ENCODE data around the gene ECE1. TPM values are rescaled to one million over a fixed set of nuclear protein-coding genes. Genes with fewer than 3 reads are reported as not detected.

ECE1 gene
- polyA plus RNA-seq, 3 donors, result 10.6 to 42.4 (median 23.3) TPM

GRCh38 chr1:21263653-21264225, 26.5 kb downstream of the ECE1 start:
- intact Hi-C loops (cut with micrococcal nuclease), result loop anchor here in 1 of 2 donors (2.0 kb wide), 1 partner anchor 31 kb away; no protein-coding TSS in a partner anchor

GRCh38 chr1:21263052-21263429, 27.2 kb downstream of the ECE1 start:
- Histone ChIP-seq H2AFZ (ENCODE audit: insufficient read depth, low read depth, low read length, poor library complexity, severe bottlenecking) (no peak overlapping the region), H3K27me3 (ENCODE audit: control insufficient read depth in 2 of 2, insufficient read depth in 2 of 2, low read length in 2 of 2) (peaks cover 0 to 14% of the 10 kb centered on the region in 2 donors), H3K79me2 (ENCODE audit: insufficient read depth, low read length) (no peaks in the 10 kb centered on the region), H3K9ac (ENCODE audit: insufficient read depth, low read length, poor library complexity, severe bottlenecking) (no peak overlapping the region), H3K4me3 (replicated peaks in 1 of 3; ENCODE audit: low read depth in 2 of 3, low read length in 3 of 3) (no peak overlapping the region), H3K4me1 (ENCODE audit: control insufficient read depth in 1 of 2, insufficient read depth in 2 of 2, low read length in 2 of 2) (peaks cover 24 to 27% of the 10 kb centered on the region in 2 donors), H3K4me2 (replicated peaks; ENCODE audit: extremely low read depth, low read length, poor library complexity, severe bottlenecking) (no peak overlapping the region), H4K20me1 (ENCODE audit: insufficient read depth, low read length) (peaks cover 35% of the 10 kb centered on the region), H3K27ac (ENCODE audit: low read depth in 1 of 2, low read length in 2 of 2) (no peak overlapping the region), H3K9me3 (replicated peaks in 1 of 2; ENCODE audit: control insufficient read depth in 1 of 2, insufficient read depth in 1 of 2, low read length in 2 of 2) (no peaks in the 10 kb centered on the region), H3K36me3 (replicated peaks in 1 of 2; ENCODE audit: control insufficient read depth in 1 of 2, insufficient read depth in 2 of 2, low read length in 2 of 2) (peaks cover 25 to 80% of the 10 kb centered on the region in 2 donors)
- TF ChIP-seq CTCF (IDR thresholded peaks at IDR 0.05), result no peak
- H3K4me3 Mint-ChIP-seq, result no peak overlapping the region
- peak overlapping the region in 5 of 7 donors; percentile 96 to 99 (median 98) for H3K27ac Mint-ChIP-seq
- peaks cover 19 to 54% (median 49%) of the 10 kb centered on the region in 3 donors for H3K27me3 Mint-ChIP-seq (ENCODE audit: low read depth in 3 of 3)
- peaks cover 0 to 10% (median 2%) of the 10 kb centered on the region in 7 donors for H3K9me3 Mint-ChIP-seq
- peaks cover 82 to 95% of the 10 kb centered on the region in 2 donors for H3K36me3 Mint-ChIP-seq
- no peak for DNase-seq
- 50% methylated on average over 2 of the region's 10 CpGs for WGBS (ENCODE audit: insufficient coverage)
- intact Hi-C loops (cut with micrococcal nuclease), result loop anchor here in 1 of 2 donors (2.0 kb wide), 1 partner anchor 32 kb away; no protein-coding TSS in a partner anchor
- peaks cover 30% of the 10 kb centered on the region for H3K4me1 Mint-ChIP-seq

More at GRCh38 chr1:21263653-21264225, 26.5 kb downstream of the ECE1 start:
- H3K27ac Mint-ChIP-seq, result peak overlapping the region in 3 of 7 donors; percentile 13 to 50 (median 46)
- peaks cover 22 to 50% (median 50%) of the 10 kb centered on the region in 3 donors for H3K27me3 Mint-ChIP-seq (ENCODE audit: low read depth in 3 of 3)
- 96% methylated on average over 8 of the region's 11 CpGs for WGBS (ENCODE audit: insufficient coverage)
- Histone ChIP-seq H3K4me1 (ENCODE audit: control insufficient read depth in 1 of 2, insufficient read depth in 2 of 2, low read length in 2 of 2) (peaks cover 24 to 27% of the 10 kb centered on the region in 2 donors), H3K79me2 (ENCODE audit: insufficient read depth, low read length) (no peaks in the 10 kb centered on the region), H2AFZ (ENCODE audit: insufficient read depth, low read depth, low read length, poor library complexity, severe bottlenecking) (no peak overlapping the region), H3K9ac (ENCODE audit: insufficient read depth, low read length, poor library complexity, severe bottlenecking) (no peak overlapping the region), H3K36me3 (replicated peaks in 1 of 2; ENCODE audit: control insufficient read depth in 1 of 2, insufficient read depth in 2 of 2, low read length in 2 of 2) (peaks cover 28 to 80% of the 10 kb centered on the region in 2 donors), H3K9me3 (replicated peaks in 1 of 2; ENCODE audit: control insufficient read depth in 1 of 2, insufficient read depth in 1 of 2, low read length in 2 of 2) (no peaks in the 10 kb centered on the region), H4K20me1 (ENCODE audit: insufficient read depth, low read length) (peaks cover 41% of the 10 kb centered on the region), H3K27me3 (ENCODE audit: control insufficient read depth in 2 of 2, insufficient read depth in 2 of 2, low read length in 2 of 2) (peaks cover 0 to 12% of the 10 kb centered on the region in 2 donors), H3K4me3 (replicated peaks in 1 of 3; ENCODE audit: low read depth in 2 of 3, low read length in 3 of 3) (no peak overlapping the region), H3K4me2 (replicated peaks; ENCODE audit: extremely low read depth, low read length, poor library complexity, severe bottlenecking) (no peak overlapping the region), H3K27ac (ENCODE audit: low read depth in 1 of 2, low read length in 2 of 2) (no peak overlapping the region)
- H3K36me3 Mint-ChIP-seq, result peaks cover 82 to 95% of the 10 kb centered on the region in 2 donors
- peaks cover 30% of the 10 kb centered on the region for H3K4me1 Mint-ChIP-seq
- no peak overlapping the region for H3K4me3 Mint-ChIP-seq
- H3K9me3 Mint-ChIP-seq, result peaks cover 0 to 9% (median 4%) of the 10 kb centered on the region in 7 donors
- no peak for TF ChIP-seq CTCF (IDR thresholded peaks at IDR 0.05)
- no peak for DNase-seq
